ENCODE results near the gene CCT8L2.
"Not testable (repeated sequence)": the region's sequence is repeated elsewhere in the genome, so short reads cannot be mapped to it uniquely, and the experiment has no call there.

CCT8L2 gene

GRCh38 chr22:16592710-16593109, at the start of gene CCT8L2:
Gene CCT8L2 (minus strand): TSS chr22:16592810. CDS start chr22:16592550, 260 bp downstream.
- DNase-seq, result not testable (repeated sequence)

- not testable (repeated sequence) for DNase-seq
Observed at GRCh38 chr22:16635442-16635841, 42.8 kb upstream of the CCT8L2 start.

DNA sequence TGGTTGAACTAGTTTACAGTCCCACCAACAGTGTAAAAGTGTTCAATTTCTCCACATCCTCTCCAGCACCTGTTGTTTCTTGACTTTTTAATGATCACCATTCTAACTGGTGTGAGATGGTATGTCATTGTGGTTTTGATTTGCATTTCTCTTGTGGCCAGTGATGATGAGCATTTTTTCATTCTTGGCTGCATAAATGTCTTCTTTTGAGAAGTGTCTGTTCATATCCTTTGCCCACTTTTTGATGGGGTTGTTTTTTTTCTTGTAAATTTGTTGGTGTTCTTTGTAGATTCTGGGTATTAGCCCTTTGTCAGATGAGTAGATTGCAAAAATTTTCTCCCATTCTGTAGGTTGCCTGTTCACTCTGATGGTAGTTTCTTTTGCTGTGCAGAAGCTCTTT, 41.5 kb upstream of the CCT8L2 start:
- not testable (repeated sequence) for DNase-seq

DNA sequence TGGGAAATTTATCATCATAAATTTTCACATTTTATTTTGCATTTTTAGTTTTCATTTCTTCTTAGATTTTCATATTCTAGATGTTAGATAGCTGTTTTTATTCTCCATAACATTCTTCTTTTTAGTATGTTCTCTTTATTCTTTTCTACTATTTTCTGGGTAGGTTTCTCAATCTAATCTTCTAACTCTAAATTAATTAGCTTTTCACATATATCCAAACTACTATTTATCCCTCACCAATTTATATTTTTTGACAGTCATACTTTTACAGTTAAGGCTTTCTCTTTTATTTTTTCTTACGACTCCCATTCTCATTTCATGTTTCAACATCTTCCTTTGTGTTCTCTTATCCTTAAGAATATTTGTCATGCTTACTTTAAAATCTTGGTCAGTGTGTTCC, 35.9 kb upstream of the CCT8L2 start:
- DNase-seq, result not testable (repeated sequence)

DNA sequence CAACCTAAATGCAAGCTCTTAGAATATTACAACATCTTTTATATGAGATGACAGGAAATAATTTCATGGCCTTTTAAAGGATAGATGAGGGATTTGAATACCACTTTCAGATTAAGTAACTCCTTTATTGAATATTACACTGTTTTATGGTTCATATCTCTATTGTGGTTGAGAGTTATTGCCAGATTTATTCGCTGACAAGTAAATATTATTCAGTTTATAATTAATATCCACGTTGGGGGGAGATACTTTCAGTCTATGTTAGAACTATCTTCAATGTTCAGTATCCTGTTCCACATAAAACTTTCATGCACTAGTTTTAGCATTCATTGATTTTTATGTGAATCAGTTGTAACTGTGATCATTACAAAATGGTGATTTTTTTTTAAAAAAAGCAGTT, 32.4 kb upstream of the CCT8L2 start:
- DNase-seq, result not testable (repeated sequence)

GRCh38 chr22:16623595-16623994, 31.0 kb upstream of the CCT8L2 start:
- not testable (repeated sequence) for DNase-seq

GRCh38 chr22:16617516-16617915, 24.9 kb upstream of the CCT8L2 start:
- not testable (repeated sequence) for DNase-seq

DNA sequence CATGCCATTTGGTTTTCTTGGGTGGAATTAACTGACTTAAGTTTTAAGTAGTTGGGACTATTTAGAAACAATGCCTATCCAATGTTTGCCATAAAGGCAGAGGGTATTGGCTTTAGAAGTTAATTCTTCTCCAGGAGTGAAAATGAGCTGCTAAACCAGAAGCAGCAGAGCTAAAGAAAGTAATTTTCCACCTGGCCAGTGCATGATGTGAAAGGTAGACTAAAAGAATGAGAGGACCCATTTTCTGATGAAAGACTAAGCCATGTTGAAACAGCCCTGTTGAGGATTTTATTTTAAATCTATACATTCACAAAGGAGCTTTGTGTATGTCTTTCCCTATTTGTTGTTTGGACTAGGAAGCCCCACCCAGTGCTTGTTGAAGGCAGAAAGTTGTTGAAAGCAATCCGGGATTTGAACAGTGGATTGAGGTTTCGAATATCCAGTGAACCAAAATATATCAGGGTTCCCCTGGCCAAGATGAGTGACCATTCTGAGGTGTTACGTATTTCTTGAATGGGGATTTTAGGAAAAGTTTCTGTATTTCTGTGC, 23.9 kb upstream of the CCT8L2 start:
- not testable (repeated sequence) for DNase-seq

GRCh38 chr22:16615606-16616245, 23.1 kb upstream of the CCT8L2 start:
- DNase-seq, result not testable (repeated sequence)

DNA sequence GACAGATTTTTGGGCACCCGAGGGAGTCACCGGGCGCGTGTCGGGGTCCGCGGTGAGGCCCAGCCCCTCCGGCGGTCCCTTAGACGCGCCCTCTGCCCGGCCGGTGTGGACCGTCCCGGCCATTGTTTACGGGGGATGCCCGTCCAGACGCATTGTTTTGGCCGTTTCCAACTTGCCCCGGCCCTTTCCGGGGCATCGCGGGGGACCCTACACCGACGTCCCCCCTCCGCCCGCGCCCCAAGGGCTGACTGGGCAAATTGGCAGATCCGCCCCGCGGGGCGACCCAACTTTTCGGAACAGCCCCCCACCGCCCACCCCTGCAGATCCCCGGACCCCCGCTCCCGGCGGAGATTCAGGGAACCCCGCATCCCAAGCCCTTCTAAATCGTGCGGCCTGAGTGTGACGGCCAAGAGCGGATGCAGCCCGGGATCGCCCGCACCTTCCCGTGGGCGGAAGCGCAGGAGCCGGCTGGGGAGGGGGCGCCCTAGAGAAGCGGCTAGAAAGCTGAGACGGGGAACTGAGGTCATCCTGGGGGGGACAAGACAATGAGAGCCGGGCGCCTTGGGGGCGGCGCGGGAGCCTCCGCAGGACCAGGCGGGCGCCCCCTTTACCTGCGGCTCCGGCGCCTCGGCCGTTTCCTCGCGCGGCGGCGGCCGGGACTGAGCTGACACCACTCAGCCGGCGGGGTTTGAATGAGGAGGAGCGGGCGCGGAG, 17.1 kb upstream of the CCT8L2 start:
- DNase-seq, result no peak

DNA sequence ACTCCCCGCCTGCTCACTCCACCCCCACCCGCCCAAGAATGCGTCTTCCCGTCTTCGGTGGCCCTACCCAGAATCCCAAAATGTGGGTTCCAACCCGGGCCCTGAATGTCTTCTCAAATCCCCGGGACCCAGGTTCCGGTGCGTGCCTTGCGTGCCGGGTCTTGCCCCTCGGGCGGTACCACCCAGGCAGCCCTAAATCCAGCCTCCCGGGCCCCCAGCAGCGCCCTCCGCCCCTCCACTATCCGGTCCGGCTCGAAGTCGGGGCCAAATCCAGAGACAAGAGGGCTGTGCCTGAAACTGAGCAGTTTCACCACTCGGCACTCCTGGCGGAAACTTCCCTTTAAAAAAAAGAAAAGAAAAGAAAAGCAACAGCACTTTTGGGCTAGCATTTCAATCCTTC, 16.3 kb upstream of the CCT8L2 start:
- no peak for DNase-seq

- not testable (repeated sequence) for DNase-seq
Observed at GRCh38 chr22:16604257-16604998, 11.8 kb upstream of the CCT8L2 start.

GRCh38 chr22:16603770-16604242, 11.2 kb upstream of the CCT8L2 start:
- DNase-seq, result not testable (repeated sequence)

DNA sequence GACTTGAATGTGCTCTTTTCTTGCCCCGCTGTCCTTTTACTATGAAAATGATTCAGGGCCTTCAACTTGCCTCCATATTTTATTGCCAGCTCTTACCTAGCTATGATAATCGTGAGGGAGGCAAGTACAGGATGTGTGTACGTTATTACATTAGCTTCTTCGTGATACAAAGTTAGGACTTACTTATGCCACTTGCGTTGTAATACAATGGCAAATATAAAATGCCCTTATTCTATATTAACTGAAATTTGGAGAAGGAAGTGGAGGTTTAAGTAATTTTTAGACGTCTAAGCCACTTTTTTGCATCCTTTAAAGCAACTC, 10.8 kb upstream of the CCT8L2 start:
- no peak for DNase-seq

DNA sequence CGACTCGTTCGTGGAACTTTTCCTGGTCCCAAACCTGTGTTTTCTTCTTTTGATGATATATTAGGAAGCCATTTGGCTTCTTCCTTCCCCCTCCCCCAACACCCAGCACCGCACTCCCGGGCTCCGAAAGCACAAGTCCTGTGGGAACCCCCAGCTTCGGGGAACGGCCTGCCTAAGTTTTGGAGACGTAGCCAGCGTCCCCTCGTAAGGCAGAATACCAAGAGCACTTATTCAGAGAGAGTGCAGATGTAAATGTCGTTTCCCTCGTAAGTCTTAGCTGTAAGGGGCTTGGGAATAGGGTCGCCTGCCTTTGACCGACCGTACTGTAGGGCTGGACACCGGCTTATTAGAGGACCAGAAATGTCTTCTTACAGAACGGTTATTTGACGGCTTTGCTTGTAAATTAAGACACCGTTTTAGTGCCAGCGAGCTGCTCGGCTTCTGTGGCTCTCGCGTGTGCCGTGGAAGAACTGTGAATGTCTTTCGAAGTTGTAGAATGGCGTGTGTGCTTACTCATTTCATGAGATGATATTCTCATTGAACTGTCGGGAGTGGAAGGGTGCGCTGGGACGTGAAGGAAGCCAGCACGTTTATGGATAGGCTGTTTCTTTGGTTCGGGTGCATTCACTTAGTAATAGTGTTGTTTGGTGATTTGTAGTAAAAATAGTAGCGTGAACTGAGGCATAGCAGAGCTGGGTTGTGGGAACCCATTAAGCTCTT, 10.3 kb upstream of the CCT8L2 start:
- not testable (repeated sequence) for DNase-seq

- not testable (repeated sequence) for DNase-seq
Observed at GRCh38 chr22:16602224-16602727, 9.7 kb upstream of the CCT8L2 start.

DNA sequence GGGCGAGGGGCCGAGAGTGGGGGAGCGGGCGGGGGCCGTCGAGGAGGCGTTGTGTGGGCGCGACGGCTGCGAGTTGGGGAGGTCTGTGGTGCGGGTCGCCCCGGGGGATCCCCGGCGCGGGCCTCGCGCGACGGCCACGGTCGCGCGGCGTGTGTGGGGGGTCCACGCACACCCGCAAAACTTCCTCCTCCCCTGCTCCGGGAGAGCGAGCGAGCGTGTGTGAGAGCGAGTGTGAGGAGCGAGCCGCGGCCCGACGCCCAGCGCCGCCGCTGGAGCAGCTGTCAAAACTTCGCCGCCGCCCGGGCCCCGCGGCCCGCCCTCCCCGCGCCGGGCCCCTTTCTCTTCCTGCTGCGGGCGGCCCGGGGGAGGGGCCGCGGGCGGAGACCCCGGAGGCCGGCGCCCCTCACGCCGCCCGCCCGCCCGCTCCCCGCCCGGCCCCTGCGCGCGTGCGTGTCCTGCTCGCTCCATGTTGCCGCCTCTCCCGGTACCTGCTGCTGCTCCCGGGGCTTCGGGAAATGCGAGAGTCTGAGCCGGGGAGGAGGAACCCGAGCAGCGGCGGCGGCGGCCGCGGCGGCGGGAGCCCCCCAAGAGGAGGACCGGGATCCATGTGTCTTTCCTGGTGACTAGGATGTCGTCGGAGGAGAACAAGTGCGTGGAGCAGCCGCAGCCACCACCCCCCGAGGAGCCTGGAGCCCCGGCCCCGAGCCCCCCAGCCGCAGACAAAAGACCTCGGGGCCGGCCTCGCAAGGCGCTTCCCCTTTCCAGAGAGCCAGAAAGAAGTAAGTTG, 9.0 kb upstream of the CCT8L2 start:
- DNase-seq, result no peak

- not testable (repeated sequence) for DNase-seq
Observed at GRCh38 chr22:16600644-16601436, 8.2 kb upstream of the CCT8L2 start.

GRCh38 chr22:16599648-16600047, 7.0 kb upstream of the CCT8L2 start:
- DNase-seq, result not testable (repeated sequence)

DNA sequence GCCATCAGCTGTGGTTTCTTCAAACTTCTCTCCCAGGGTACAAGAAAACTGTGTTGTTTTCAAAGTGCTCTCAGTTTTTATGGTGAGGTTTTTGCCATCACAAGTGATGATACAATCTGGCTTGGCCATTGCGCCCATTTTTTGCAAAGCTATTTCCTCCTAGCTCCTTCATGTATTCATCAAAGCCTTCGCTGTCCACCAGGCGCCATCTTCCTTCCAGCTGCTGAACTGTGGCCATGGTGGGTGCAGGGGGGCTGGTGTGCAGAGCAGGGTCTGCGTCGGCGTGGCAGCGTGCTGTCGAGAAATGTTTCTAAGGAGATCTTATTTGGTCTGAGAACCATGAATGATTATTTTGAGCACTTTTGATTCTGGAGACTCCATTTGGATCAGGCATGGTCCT, 2.6 kb upstream of the CCT8L2 start:
- DNase-seq, result not testable (repeated sequence)

- no peak for DNase-seq
Observed at GRCh38 chr22:16594026-16594425, 1.4 kb upstream of the CCT8L2 start.

Data from SW 1271 (cell line).